HG02943 (cell line): ENCODE measurements around the gene RPS6KA3.

Experiments used
- ATAC-seq: cut with Tn5 transposase; IDR thresholded peaks from one replicate; pipeline ENCODE4 v1.9.1; 2021; ENCODE audit warnings: mild to moderate bottlenecking, low read depth, moderate library complexity; ENCODE audit not compliant: unreplicated experiment

Gene RPS6KA3

GRCh38 chrX:20266810-20267606, at the start of gene RPS6KA3:
TSS of gene RPS6KA3 (minus strand) at chrX:20266909. CDS start at chrX:20266632, 277 bp downstream.
- ATAC-seq, result peak; percentile 72

GRCh38 chrX:20315140-20315539, 48.4 kb upstream of the RPS6KA3 start:
- peak; percentile 80 for ATAC-seq

GRCh38 chrX:20313899-20314298, 47.2 kb upstream of the RPS6KA3 start:
- ATAC-seq, result no peak

DNA sequence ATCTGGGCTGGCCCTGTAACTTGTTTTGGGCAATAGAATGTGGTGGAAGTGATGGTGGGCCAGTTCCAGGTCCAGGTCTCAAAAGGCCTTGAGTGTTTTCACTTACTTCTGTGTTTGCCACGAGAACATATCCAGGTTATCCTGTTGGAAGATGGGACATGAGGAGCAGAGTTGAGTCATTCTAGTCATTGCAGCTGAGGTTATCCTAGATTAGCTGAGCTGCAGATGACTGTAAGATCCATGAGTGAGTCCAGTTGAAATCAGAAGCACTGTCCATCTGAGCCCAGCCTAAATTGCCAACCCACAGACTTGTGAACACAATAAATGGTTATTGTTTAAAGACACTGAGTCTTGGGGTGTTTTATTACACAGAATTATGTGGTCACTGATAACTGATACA, 45.3 kb upstream of the RPS6KA3 start:
- no peak for ATAC-seq

DNA sequence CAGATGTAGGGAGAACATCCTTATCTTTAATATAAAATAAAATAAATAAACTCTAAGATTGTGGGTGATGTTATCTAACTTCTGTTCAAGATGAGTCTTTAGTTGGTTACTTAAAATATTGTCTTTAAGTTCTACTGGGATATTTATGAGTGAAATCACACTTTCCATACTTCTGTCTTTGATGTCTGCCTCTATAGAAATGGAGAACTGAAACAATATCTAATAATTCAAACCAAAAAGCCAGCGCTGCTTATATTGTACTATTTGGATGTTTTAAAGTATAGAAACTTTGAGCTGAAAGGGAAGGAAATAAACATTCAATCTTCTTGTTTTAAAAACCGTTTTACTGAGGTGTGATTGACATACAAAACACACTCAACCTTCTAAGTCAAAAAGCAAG, 44.8 kb upstream of the RPS6KA3 start:
- no peak for ATAC-seq

DNA sequence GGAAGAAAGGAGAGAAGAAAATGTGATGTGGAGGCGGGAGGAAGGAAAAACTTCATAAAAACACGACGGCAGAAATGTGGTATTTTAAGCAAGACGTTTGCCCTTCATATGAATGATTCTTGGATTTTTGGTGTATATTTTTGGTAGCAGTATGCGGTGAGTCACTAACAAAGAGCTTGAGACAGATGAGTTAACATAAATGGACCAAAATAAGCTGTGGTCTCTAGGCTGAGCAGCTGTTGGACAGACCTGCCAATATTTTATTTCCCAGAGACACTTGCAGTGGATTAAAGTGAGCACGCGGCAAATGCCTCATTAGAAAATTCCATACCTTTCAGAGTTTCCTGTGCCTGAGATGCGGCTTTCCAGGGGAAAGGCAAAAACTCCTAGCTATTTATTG, 43.1 kb upstream of the RPS6KA3 start:
- ATAC-seq, result no peak

DNA sequence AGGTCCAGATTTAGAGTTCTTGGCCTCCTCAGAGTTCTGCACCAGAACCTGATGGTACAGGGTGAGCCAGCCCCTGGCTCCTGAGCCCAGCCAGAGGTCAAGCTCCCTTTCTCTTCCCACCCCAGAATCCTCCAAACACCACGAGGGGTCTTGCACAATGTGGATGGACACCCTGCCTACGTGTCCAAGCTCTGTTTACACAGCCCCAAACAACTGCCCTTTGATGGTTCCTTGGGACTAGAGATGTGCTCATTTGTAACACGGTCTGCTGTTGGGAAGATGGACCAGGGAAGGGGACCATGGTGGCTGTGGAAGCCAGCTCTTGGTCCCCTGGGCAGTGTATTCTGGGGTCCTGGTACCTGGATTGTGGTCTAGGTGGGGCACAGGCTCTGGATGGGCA, 40.0 kb upstream of the RPS6KA3 start:
- no peak for ATAC-seq

GRCh38 chrX:20300822-20301221, 34.1 kb upstream of the RPS6KA3 start:
- ATAC-seq, result no peak

DNA sequence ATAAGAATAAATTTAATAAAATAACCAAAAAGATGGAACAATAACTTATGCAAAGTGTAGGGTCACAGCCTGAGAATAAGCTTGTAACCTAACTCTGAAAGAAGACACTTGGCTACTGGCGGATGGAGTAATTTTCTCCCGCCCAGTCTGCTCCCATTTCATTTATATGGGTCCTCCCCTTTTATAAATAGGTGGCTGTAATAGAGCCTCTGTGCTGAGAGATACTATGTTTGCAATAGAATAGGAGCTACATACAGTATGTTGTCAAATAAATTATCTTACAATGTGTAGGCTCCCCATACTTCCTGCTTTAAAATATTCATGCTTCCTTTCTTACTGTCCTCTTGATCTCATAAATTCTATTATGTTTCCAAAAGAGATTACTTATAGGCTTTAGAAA, 28.2 kb upstream of the RPS6KA3 start:
- ATAC-seq, result no peak

DNA sequence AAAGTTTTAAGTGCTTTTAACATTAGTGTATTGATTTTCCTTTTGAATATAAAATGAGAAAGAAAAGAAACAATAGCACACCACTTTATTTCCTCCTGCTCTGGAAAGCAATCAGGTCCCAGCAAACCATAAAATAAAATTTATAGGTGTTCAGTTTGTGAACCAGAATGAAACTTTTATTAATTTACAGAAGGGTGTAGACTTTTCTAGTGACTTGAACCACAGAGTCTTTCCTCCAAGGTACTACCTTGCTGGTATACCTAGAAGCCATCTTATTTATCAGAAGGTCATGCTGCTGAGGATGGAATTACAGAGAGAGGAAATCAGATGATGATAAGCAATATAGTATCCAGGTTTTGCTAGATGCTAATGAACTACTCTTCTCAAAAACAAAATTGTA, 27.6 kb upstream of the RPS6KA3 start:
- no peak for ATAC-seq

DNA sequence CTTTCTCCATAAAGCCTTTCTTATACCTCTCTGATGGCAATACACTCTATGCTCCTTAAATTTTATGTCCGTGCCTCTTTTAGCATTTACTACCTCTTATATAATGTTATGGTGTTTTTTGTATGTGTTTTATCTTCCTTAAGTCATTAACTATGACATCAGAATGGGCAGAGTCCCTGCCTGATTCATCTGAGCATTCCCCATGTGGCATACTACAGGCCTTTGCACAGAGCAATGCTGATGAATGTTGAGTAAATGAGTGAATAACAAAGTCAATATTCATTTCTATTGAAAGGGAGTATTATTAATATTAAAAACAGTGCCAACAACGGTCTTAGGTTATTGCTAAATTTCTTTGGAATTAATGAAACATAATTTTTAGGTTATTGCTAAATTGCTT, 18.8 kb upstream of the RPS6KA3 start:
- ATAC-seq, result no peak

DNA sequence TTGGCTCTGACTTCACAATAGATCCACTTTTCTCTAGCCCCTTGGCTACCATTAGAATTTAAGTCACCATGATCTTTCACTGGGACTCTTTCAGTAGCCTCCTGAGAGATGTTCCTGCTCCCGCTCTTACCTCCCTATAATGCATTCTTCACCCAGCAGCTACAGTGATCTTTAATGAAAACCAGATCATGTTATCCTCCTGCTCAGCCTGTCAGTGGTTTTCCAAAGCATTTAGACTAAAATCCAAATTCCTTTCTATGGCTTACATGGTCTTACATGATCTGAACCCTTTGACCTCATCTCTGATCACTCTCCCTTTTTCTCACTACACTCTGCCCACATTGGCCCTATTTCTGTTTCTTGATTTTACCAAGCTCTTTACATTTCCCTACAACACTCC, 18.3 kb upstream of the RPS6KA3 start:
- no peak for ATAC-seq

- no peak for ATAC-seq
Observed at GRCh38 chrX:20284444-20284843, 17.7 kb upstream of the RPS6KA3 start.

- no peak for ATAC-seq
Observed at GRCh38 chrX:20280938-20281337, 14.2 kb upstream of the RPS6KA3 start.

DNA sequence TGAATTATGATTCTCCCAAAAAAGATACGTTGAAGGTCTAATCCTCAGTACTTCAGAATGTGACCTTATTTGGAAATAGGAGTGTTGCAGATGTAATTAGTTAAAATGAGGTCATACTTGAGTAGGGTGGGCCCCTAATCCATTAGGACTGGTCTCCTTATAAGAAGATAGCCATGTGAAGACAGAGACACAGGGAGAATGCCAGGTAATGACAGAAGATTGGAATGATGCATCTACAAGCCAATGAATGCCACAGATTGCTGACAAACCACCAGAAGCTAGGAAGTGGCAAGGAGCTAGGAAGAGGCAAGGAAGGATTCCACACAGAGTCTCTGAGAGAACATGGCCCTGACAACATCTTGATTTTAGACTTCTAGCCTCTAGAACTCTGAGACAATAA, 7.4 kb upstream of the RPS6KA3 start:
- no peak for ATAC-seq

DNA sequence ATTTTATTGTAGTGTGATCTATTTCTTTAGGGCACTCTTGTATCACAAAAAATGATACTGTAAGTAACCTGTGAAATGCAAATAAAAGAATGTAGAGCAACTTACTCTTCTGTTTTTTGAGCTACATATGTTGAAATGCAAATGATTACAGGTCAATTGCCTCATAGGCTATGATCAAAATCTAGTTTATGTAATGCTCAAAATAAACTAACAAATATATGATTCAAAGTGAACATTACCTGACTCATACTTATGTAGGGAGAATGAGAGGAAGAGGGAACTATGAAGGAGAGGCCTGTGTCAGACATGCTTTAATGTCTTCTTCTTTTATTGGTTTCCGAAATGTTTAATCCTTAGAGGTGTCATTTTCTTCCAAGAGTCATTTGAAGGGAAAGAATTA, 5.0 kb upstream of the RPS6KA3 start:
- ATAC-seq, result no peak

DNA sequence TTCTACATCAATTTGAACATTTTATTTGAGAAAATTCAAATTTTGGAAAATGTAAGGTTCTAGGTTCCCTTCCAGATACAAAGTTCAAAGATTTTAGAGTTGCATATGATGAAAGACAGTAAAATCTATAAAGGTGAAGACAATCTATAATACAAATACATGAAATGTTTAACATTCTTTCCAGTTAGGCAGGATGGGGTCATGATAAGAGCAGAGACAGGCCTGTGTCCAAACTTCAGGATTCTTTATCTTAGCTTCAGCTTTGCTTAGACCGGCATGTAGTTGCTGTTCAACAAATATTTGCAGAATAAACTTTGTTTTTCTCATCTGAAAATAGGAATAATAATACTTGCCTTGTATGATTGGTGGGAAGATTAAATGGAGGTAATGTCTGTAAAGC, 4.5 kb upstream of the RPS6KA3 start:
- no peak for ATAC-seq

DNA sequence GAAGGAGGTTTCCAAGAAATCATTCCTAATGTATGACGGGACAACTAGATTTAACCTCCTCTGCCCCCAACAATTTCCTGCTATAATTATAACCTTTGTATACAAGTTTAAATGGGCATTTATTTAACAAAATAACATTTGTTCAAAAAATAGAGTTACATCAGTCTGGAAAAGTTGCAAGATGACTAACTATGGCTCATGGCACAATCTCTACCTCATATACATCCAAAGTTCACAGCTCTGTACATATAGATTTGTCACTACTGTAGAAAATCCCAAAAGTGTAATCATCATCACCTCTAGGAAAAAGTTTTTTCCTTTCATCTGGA, 3.8 kb upstream of the RPS6KA3 start:
- no peak for ATAC-seq

DNA sequence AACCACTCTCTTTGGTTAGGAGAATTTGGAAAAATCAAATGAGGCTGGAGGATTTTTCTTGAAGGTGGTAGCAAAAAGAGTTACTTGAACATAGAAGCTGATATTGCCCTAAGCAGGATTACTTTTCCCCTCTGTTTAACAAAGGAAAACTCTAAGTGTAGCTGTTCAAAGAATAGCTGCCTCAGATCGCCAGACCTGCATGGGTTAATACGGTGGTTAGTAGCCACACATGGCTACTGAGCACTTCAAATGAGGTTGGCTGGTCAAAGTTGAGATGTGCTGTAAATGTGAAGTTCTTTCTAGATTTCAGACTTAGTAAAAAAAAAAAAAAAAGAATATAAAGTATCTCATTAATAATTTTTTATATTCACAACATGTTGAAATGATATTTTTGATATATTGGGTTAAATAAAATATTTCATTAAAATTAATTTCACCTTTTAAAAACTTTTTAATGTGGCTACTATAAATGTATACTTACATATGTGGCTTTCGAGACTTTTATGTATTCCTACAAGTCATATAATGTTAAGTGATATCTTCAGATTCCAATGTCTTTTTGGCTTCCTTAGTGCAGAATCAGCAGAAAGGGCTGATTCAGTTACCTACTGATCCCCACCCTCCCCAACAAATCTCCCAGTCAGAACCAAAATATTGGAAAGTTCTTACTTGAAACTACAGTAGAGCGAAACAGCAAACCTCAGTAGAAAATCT, 3.3 kb upstream of the RPS6KA3 start:
- no peak for ATAC-seq

- ATAC-seq, result no peak
Observed at GRCh38 chrX:20267931-20268701, 1.4 kb upstream of the RPS6KA3 start.

- ATAC-seq, result no peak
Observed at GRCh38 chrX:20267607-20267930, 860 bp upstream of the RPS6KA3 start.
